G401 (cell line): ENCODE results near the gene MT1M. TPM values are rescaled to one million over a fixed set of nuclear protein-coding genes. Genes with fewer than 3 reads are reported as not detected.
"Not testable (repeated sequence)": the region's sequence is repeated elsewhere in the genome, so short reads cannot be mapped to it uniquely, and the experiment has no call there.

Experiments
- DNase-seq: peaks from one replicate; pipeline ENCODE4 v3.0.0-alpha.2; 2015; ENCODE audit warnings: low spot score
- in situ Hi-C: cut with HindIII; loops from 2 replicates; pipeline ENCODE4 v1.10.0; 2016; ENCODE audit warnings: low sequenced_read_pairs, mixed read lengths
- total RNA-seq: library from RNA; depleted of rRNA; stranded (reverse); fragments of >200 nt; shearing (Covaris generic); gene quantifications from 2 replicates; pipeline ENCODE4 v1.2.3, GENCODE V29; 2014

Gene MT1M
- total RNA-seq, 1 experiment from 2014 or later = not detected

DNA sequence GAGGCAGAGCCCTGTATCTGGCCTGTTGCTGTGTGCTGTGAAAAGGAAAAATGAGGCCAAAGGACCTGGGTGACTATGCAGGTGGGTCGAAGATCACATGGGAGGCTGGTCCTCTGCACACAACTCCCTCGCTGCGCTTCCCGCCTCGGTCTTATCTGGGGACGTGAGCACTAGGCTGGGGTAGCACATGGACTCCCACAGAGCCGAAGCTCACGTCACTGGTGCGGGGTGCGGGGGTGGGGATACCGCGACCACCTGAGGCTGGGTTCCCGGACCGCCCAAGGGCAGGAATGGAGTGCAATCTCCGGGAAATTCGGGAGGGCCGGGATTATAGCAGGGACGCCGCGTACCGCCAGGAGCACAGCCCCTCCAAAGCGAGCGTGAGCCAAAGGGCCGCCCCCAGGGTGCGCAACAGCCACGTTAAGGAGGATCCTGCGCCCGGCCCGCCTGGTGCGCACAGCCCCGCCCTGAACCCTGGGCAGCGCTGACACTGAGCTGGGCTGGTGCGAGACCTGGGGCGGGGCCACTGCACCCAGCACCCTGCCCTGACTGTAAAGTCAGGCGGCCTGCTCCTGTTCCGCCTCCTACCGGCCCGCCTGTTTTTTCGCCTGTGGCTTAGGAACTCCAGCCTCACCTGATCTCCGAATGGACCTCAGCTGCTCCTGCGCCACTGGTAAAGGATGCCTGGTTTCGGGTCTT lies 10.8 kb downstream of the MT1M start:
- DNase-seq = peak; percentile 38
- in situ Hi-C loops = no loop called here

DNA sequence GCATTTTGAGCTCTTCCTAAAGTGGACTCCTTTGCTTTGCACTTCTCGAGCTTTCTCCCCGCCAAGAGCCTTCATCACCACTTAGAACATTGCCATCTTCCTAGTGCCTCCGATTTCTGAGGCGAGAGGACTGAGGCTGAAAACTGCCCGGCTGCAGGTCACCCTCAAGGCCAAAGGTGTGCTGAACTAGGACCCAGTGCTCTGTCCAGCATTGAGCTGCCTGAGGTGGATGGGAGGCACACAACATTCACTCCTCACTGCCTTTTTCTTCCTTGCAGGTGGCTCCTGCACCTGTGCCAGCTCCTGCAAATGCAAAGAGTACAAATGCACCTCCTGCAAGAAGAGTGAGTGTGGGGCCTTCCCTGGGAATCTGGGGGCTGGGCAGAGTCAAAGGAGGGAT lies 11.4 kb downstream of the MT1M start:
- DNase-seq = no peak
- in situ Hi-C loops = no loop called here

DNA sequence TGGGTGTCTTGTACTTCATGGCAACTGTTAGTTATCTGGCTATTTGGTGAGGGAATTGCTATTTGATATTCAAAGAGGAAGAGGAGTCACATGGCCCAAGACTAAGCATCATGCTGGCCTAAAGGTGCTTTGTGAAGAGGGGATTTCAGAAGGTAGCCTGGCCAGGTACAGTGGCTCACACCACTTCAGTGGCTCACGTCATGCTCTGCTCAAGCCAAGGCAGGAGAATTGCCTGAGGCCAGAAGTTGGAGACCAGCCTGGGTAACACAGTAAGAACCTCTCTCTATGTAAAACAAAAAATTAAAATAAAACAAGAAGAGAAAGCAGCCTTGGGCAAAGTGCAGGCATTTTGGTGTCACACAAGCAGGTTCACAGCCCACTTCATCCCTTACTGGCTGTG lies 12.9 kb downstream of the MT1M start:
- in situ Hi-C loops = no loop called here
- no peak for DNase-seq

DNA sequence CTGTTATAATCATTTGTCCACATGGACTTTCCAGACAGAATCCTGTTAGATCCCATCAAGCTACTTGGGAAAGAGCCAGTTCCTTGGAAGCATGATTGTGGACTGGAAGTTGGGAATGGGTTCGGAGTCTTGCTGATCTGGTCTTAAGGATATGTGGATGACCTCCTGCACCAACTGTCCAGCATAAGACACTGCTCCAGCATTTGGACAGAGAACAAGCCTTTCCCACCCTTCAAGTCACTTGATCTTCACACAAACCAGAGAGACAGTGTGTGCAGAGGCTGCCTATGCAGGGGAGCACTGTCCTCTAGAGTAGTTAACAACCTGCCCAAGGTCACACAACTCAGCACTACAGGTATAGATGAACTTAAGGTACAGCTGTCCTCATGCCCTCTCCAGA lies 13.4 kb downstream of the MT1M start:
- in situ Hi-C loops = no loop called here

DNA sequence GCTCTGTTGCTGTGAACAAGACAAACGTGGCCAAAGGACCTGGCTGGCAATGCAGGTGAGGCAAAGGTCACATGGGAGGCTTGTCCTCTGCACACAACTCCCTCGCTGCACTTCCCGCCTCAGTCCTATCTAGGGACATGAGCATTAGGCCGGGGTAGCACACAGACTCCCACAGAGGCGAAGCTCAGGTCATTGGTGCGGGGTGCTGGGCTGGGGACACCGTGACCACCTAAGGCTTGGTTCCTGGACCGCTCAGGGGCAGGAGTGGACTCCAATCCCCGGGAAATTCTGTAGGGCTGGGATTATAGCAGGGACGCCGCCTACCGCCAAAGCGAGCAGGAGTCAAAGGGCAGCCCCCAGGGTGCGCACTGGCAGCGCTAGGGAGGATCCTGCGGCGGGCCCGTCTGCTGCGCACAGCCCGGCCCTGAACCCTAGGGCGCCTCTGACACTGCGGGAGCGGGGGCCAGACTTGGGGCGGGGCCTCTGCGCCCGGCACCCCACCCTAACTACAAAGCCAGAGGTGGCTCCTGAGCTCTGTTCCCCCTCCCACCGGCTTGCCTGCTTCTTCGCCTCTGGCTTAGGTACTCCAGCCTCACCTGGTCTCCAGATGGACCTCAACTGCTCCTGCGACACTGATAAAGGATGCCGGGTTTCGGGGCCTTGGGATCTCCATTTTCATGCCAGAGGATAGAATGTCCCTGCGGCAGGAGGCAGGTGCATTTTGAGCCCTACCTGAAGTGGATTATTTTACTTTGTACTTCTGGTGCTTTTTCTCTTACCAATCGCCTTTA lies 15.4 kb downstream of the MT1M start:
- DNase-seq = no peak
- in situ Hi-C loops = no loop called here

More for the DNA sequence above, 13.4 kb downstream of the MT1M start:
- DNase-seq = no peak

DNA sequence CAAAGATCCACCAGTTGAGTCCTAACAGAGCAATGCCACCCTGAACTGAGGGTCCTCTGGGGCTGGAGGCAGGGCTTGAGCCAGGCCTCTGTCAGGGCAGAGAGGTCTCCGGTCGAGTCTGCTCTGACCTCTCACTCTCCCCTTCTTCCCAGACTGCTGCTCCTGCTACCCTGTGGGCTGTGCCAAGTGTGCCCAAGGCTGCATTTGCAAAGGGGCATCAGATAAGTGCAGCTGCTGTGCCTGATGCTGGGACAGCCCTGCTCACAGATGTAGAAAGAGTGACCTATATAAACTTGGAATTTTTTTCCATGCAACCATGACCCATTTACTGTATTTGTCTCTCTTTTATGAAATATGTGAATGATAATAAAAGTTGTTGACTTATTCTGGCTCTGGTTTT lies 16.8 kb downstream of the MT1M start:
- DNase-seq = no peak
- in situ Hi-C loops = no loop called here

DNA sequence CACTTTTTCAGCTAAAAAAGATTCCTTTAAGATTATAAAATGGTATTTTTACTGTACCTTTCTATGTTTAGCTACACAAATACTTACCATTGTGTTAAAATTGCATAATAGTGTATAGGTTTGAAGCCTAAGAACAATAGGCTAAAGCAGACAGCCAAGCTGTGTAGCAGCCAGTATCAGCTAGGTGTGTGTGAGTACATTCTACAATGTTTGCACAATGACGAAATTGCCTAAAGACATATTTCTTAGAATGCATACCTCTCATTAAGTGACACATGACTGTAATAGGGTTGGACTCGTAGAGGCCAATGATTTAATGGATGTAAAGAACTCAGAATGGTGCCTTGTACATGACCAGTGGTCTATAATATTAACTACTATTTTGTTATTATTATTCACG lies 17.4 kb downstream of the MT1M start:
- in situ Hi-C loops = loop anchor here (5.0 kb wide), 1 partner anchor 38 kb away; no protein-coding TSS in a partner anchor
- DNase-seq = no peak

DNA sequence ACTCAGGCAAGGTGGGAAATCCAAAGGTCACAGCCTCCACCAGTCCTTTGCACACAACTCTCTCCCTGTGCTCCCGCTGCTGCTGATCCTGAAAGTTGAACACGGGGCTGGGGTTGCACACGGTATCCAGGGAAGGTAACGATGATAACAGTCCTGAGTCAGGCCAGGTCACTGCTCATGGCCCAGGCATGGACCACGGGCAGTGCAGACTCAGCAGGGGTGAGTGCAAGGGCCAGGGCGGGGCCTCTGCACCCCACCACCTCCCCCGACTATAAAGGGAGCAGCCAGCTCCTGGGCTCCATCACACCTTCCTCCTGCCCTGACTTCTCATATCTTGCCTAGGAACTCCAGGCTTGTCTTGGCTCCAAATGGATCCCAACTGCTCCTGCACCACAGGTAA lies 19.1 kb downstream of the MT1M start, which contains the start of gene MT1B:
Gene MT1B, plus strand, starts transcription at position 301 of the 400 bp plus-strand sequence. Its CDS starts 68 bp downstream, at position 369.
- no peak for DNase-seq
- in situ Hi-C loops = loop anchor here (5.0 kb wide), 1 partner anchor 39 kb away; no protein-coding TSS in a partner anchor

DNA sequence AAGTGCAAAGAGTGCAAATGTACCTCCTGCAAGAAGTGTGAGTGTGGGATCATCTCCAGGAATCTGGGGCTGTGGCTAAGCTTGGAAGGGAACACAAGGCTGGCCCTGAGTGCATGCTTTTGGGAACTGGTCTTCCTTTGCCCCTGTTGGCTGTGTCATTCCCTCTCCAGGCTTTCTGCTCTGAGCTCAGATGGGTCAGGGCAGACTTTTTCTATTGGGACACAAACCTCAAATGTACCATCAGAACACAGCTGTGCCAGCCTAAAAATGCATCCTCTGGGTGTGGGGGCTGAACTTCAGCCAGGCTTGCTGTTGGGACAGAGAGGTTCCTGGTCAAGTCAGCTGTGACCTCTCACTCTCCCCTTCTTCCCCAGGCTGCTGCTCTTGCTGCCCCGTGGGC lies 20.1 kb downstream of the MT1M start:
- in situ Hi-C loops = loop anchor here (5.0 kb wide), 1 partner anchor 40 kb away; no protein-coding TSS in a partner anchor

DNA sequence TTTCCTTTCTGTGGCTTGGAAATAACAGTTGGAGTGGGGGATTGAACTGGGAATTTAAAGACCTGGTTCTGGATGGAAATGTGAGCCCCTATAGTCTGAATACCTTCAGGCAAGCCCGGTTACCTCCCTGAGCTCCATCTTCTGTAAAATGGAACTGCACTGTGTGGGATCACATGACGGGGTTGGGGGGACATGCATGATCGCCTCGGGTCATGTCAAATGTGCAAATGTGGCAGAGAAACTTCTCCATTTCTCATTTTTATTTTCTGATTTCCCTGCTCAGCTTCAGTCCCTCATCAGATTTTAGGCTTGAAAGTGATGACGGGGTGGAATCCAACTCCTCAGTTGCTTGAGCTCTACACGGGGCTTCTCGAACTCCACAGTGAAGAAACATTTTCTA lies 20.8 kb downstream of the MT1M start:
- no peak for DNase-seq
- in situ Hi-C loops = loop anchor here (5.0 kb wide), 1 partner anchor 41 kb away; no protein-coding TSS in a partner anchor

More for the DNA sequence above, 20.1 kb downstream of the MT1M start:
- DNase-seq = no peak

DNA sequence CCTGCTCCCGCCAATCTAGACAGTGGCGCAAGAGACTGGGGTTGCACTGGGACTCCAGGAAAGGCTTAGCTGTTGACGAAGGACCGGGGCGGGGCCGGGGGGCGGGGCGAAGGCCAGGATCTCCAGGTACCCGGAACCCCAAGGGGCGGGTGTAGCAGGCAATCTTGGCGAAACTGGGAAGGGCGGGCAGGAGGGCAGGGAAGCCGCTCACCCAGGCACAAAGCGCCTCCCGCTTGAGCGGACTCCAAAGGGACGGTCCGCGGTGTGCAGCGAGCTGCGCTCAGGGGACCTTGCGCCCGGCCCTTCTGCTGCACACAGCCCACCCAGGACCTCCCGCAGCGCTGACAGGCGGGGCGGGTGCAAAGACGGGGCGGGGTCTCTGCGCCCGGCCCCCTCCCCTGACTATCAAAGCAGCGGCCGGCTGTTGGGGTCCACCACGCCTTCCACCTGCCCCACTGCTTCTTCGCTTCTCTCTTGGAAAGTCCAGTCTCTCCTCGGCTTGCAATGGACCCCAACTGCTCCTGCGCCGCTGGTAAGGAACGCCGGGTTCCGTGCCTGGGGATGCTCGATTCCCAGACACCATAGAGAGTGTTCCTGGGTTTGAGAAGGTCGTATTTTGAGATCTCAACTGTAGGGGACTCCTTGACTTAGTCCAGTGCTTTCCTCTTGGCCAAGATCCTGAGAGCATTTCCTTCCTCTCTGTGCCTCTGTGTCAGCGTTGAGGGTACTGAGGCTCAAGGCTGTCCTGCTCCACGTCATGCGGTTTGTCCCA lies 25.3 kb downstream of the MT1M start, which contains the start of gene MT1F:
Gene MT1F, plus strand, starts transcription at position 405 of the 772 bp plus-strand sequence. Its CDS starts 100 bp downstream, at position 505.
- peak; percentile 91 for DNase-seq
- in situ Hi-C loops = no loop called here

DNA sequence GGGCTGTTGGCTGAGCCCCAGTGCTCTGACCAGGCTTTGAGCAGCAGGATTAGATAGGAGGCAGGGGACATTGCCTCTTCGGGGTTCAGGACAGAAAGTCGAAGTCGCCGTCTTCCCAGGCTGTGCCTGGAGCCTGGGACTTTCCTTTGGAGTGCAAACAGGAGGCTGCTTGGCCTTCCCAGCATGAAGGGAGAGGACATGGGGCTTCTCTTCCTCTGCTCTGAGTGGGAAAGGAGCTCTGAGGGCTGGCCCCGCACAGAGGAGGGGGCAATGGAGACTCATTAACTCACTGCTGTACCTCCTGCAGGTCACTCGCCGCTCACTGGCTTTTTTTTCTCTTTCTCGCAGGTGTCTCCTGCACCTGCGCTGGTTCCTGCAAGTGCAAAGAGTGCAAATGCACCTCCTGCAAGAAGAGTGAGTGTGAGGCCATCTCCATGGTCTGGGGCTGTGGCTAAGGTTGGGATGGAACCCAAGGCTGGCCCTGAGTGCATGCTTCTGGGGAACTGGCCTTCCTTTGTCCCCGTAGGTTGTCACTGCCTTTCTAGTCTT lies 25.9 kb downstream of the MT1M start:
- in situ Hi-C loops = no loop called here
- no peak for DNase-seq

DNA sequence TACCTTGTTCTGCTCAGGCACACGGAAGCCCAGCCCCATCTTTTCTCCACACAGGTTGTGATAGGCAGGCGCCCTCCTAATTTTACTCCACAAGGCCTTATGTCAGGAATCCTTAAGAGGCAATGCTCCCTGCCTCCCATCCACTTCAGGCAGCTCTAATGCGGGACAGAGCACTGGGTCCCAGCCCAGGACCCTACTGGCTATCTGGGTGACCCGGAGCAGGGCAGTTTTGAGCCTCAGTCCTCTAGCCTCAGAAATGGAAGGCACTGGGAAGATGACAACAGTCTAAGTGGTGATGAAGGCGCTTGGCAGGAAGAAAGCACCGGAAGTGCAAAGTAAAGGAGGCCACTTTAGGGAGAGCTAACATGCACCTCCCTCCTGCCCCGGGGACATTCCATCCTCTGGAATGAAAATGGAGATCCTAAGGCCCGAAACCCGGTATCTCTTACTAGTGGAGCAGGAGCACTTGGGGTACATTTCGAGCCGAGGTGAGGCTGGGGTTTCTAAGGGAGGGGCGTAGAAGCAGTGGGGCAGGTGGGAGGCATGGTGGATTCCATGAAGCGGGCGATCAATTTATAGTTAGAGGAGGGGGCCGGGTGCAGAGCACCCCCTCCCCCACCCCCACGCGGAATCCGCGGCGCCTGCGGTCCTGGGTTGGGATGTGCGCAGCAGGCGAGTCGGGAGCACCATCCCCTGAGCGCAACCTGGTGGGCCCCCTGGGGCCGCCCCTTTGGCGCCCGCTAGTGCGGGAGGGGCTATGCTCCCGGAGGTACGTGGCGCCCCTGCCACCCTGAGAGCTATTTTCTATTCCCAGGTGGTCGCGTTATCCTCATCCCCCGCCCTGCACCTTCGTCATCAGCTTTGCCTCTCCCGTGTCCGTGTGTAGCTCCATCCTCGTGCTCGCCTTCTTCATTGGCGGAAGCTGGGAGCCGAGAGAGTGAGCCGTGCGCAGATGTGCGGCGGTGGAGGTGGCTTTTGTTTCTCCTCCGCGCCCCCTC lies 30.2 kb downstream of the MT1M start:
- in situ Hi-C loops = no loop called here
- DNase-seq = no peak

DNA sequence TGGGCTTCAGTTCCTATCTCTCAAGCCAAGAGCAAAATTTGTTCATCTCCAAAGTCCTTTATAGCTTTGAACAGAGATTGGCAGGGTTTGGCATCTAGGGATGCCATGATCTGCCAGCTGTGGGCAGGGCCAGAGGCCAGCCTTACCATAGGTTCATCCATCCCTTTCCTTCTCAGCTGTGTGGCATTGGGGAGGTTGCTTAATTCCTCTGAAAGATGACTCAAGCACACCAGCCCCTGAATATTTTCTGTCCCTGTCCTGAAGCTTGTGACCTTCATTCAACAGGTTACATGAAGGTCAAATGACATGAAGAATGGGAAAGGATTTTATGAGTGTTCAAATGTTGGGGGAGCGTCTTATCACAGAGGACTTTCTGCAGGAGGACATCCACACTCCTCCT lies 32.0 kb downstream of the MT1M start:
- DNase-seq = no peak
- in situ Hi-C loops = no loop called here

DNA sequence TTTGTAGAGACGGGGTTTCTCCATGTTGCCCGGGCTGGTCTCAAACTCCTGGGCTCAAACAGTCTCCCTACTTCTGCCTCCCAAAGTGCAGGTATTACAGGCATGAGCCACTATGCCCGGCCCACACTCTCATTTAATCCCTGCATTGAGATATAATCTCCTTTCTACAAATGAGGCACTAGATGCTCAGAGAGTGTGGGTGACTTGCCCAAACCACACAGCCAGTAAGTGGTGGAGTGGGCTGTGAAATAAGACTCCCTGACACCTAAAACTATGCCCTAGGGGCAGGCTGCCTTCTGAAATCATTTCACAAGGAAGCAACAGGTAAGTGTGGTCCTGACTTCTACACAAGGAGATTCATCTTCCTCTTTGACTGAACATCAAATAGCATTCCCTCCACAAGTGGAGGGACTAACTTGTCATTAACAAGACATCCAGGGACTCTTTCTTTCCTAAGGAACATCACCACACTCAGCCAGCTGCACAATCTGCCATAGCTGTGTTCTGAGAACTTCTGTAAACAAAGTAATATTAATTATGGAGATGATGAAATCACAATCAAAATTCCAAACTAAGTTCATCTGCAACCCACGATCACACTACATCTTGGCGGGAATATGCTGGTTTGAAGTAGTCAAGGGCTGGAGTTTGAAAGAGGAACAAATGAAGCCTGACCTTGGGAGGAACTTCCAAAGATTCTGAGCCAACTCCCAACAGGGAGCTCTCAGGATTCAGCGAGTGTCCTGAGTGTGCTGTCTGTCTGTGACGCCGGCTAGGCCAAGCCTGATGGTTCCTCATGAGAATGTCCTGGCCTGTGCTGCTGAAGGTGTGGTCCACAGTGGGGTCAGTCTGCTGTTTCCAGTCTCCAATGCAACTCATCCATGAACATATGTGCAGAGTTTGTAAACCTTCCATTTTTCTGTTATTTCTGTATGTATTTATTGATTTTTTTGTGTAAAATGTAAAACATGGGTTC lies 33.1 kb downstream of the MT1M start:
- in situ Hi-C loops, DNase-seq: not testable (repeated sequence)

DNA sequence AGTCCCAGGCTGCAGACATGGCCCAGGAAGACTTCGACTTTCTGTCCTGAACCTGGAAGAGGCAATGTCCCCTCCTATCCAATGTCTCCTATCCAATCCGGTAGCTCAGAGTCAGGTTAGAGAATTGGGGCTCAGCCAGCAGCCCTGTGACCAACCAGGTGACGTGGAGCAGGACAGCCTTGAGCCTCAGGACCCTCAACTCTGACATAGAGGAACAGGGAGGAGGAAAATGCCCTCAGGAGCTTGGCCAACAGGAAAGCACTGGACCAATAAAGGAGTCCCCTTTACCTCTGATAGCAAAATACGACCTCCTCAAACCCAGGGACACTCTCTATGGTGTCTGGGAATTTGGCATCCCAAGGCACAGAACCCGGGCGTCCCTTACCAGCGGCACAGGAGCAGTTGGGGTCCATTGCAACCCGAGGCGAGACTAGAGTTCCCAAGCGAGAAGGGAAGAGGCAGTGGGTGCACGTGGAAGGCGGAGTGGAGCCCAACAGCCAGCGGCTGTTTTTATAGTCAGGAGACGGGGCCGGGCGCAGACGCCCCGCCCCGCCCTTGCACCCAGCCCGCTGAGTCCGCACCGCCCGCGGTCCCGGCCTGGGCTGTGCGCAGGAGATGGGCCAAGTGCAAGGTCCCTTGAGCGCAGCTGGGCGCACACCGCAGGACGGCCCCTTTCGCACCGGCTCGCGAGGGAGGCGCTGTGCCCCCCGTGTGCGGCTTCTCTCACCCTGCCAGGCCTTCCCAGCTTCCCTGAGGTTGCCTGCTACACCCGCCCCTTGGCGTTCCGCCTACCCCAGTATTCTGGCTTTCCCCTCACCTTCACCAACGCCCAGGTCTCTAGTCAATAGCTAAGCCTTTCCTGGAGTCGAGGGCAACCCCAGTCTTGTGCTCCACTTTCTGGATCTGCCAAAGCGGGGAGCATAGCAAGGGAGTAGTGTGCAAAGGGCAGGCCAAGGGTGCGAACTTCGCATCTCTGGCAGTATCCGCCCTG lies 35.4 kb downstream of the MT1M start, which contains the start of gene MT1G:
Gene MT1G, minus strand, starts transcription at position 485 of the 991 bp plus-strand sequence. Its CDS starts 72 bp downstream, at position 413.
- in situ Hi-C loops = no loop called here
- no peak for DNase-seq
